ENCODE measurements around the gene CMTM1.

Gene CMTM1, protein sequence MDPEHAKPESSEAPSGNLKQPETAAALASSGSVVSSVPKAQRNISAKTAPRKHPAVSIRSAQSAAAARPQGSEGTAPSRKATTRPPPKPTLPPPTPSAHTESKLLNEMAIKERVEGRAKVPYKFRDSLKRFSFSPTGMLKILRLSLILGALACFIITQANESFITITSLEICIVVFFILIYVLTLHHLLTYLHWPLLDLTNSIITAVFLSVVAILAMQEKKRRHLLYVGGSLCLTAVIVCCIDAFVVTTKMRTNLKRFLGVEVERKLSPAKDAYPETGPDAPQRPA

DNA sequence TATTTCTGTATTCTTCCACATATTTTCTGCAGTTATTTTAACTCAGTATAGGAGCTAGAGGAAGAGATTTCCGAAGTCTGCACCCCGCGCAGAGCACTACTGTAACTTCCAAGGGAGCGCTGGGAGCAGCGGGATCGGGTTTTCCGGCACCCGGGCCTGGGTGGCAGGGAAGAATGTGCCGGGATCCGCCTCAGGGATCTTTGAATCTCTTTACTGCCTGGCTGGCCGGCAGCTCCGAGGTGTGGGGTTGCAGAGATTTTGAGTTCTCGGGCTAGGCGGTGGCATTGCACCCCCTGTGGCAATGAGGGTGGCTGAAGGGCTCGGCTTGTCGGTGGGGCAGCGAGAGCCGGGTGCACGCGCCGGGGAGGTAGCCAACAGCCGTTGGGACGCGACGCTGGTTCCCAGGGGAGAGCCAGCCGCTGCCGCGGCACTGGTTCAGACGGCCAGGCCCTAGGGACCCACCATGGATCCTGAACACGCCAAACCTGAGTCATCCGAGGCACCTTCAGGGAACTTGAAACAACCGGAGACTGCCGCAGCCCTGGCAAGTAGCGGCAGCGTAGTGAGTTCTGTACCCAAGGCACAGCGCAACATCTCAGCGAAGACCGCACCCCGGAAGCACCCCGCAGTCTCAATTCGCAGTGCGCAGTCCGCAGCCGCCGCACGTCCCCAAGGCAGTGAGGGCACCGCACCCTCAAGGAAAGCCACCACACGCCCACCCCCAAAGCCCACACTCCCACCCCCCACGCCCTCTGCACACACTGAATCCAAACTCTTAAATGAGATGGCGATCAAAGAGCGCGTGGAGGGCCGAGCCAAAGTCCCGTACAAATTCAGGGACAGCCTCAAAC is at the start of gene CMTM1:
Gene CMTM1 (plus strand): TSS at position 389 of the 851 bp plus-strand sequence. CDS start 75 bp downstream, at position 464.
- Histone ChIP-seq H3K4me1 (ENCODE audit: insufficient read depth, low read length, poor library complexity, severe bottlenecking) (peaks cover 42% of the 10 kb centered on the region), H3K9ac (ENCODE audit: low read depth, low read length, poor library complexity, severe bottlenecking) (no peak within 1 kb of the TSS), H2AFZ (ENCODE audit: low read length) (no peak within 1 kb of the TSS), H3K36me3 (ENCODE audit: insufficient read depth, low read length) (peaks cover 39% of the 10 kb centered on the region), H3K9me3 (ENCODE audit: insufficient read depth, low read depth, low read length) (no peaks in the 10 kb centered on the region), H3K4me2 (ENCODE audit: low read depth, low read length, poor library complexity, severe bottlenecking) (no peak within 1 kb of the TSS), H4K20me1 (ENCODE audit: insufficient read depth, low read length, poor library complexity, severe bottlenecking) (peaks cover 32% of the 10 kb centered on the region), H3K79me2 (ENCODE audit: insufficient read depth, low read length) (peaks cover 50% of the 10 kb centered on the region), H3F3A (ENCODE audit: low read depth) (no peaks in the 10 kb centered on the region; the same call in 1 of the 2 replicates), H3K4me3 (ENCODE audit: low read length, poor library complexity, severe bottlenecking) (no peak within 1 kb of the TSS), H3K9me2 (replicated peaks; ENCODE audit: low read depth, low read length) (no peaks in the 10 kb centered on the region), H3K27me3 (ENCODE audit: insufficient read depth, low read length, poor library complexity, severe bottlenecking) (no peaks in the 10 kb centered on the region)
- no peak for TF ChIP-seq EZH2phosphoT487 (IDR thresholded peaks at IDR 0.05; ENCODE audit: borderline replicate concordance)
- TF ChIP-seq, protein P1, sequence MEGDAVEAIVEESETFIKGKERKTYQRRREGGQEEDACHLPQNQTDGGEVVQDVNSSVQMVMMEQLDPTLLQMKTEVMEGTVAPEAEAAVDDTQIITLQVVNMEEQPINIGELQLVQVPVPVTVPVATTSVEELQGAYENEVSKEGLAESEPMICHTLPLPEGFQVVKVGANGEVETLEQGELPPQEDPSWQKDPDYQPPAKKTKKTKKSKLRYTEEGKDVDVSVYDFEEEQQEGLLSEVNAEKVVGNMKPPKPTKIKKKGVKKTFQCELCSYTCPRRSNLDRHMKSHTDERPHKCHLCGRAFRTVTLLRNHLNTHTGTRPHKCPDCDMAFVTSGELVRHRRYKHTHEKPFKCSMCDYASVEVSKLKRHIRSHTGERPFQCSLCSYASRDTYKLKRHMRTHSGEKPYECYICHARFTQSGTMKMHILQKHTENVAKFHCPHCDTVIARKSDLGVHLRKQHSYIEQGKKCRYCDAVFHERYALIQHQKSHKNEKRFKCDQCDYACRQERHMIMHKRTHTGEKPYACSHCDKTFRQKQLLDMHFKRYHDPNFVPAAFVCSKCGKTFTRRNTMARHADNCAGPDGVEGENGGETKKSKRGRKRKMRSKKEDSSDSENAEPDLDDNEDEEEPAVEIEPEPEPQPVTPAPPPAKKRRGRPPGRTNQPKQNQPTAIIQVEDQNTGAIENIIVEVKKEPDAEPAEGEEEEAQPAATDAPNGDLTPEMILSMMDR (conservative IDR thresholded peaks at IDR 0.05; ENCODE audit: low read length), result no peak

DNA sequence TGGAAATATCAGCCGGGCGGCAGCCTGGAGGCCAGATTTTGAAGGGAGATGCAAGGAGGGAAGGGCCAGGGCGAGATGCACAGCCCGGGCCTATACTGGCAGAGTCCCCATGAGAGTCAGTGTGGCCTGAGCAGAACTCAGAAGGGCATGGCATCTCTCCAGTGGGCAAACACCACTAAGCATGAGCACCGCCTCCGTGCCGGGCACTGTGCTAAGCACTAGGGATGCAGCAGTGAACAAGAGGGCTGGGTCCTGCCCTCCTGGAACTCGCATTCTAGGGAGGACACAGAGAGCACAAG is 49.8 kb upstream of the CMTM1 start:
- H3K9ac ChIP-seq (ENCODE audit: low read depth, low read length, poor library complexity, severe bottlenecking), result peak overlapping the region; percentile 73
- no peaks in the 10 kb centered on the region; the same call in 1 of the 2 replicates for H3K36me3 ChIP-seq (ENCODE audit: insufficient read depth, low read length)
- H2AFZ ChIP-seq (ENCODE audit: low read length), result no peak overlapping the region
- no peaks in the 10 kb centered on the region for H3K9me3 ChIP-seq (ENCODE audit: insufficient read depth, low read depth, low read length)
- peak overlapping the region; percentile 60 for H3K4me3 ChIP-seq (ENCODE audit: low read length, poor library complexity, severe bottlenecking)
- peaks cover 8% of the 10 kb centered on the region; the same call in 1 of the 2 replicates for H3K79me2 ChIP-seq (ENCODE audit: insufficient read depth, low read length)
- H3K9me2 ChIP-seq (replicated peaks; ENCODE audit: low read depth, low read length), result no peaks in the 10 kb centered on the region
- H3K4me2 ChIP-seq (ENCODE audit: low read depth, low read length, poor library complexity, severe bottlenecking), result peak overlapping the region; percentile 76
- TF ChIP-seq EZH2phosphoT487 (IDR thresholded peaks at IDR 0.05; ENCODE audit: borderline replicate concordance), result no peak
- TF ChIP-seq, protein P1 (conservative IDR thresholded peaks at IDR 0.05; ENCODE audit: low read length), result no peak
- H3K4me1 ChIP-seq (ENCODE audit: insufficient read depth, low read length, poor library complexity, severe bottlenecking), result peaks cover 48% of the 10 kb centered on the region
- no peaks in the 10 kb centered on the region for H3K27me3 ChIP-seq (ENCODE audit: insufficient read depth, low read length, poor library complexity, severe bottlenecking)
- H4K20me1 ChIP-seq (ENCODE audit: insufficient read depth, low read length, poor library complexity, severe bottlenecking), result no peaks in the 10 kb centered on the region
- H3F3A ChIP-seq (ENCODE audit: low read depth), result peaks cover 6% of the 10 kb centered on the region; the same call in 1 of the 2 replicates

DNA sequence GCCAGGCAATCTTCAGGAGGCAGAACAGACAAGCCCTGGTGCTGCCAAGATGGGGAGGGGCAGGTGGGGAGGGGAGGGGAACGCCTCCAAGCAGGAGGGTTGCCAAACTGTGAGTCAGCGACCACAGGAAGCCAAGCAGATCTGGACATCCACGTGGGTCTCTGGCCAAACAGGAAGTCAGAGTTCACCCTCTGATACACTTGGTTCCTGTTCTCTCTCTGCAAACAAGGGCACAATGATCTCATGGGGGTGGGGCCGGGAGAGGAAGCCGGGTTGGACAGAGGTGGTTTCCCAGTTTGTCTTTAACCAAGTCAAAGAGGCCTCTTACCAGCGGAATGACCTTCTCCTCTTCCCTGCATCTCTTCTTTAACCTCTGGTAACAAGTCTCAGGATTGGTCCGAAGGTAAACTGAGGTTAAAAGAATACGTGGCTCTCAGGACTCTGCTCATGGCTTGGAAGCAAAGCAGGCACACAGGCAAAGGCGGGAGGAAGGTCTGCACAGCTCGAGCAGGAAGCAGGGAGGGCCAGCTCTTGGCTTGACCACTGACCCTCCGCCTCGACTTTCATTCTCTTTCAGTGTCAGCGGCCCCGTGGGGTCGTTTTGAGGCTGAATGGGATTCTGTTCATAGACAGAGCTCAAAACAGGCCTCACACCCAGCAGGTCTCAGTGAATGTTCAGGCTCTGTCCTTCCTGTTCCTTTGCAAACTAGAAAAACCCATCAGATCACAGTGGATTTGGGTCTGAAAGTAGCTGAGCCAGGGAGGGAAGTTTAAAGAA is 49.2 kb upstream of the CMTM1 start:
- Histone ChIP-seq H2AFZ (ENCODE audit: low read length) (peak overlapping the region; percentile 10; the same call in 1 of the 2 replicates), H3K9ac (ENCODE audit: low read depth, low read length, poor library complexity, severe bottlenecking) (peak overlapping the region; percentile 75), H3K27me3 (ENCODE audit: insufficient read depth, low read length, poor library complexity, severe bottlenecking) (no peaks in the 10 kb centered on the region)

More for the DNA sequence above, 49.2 kb upstream of the CMTM1 start:
- H3K4me3 ChIP-seq (ENCODE audit: low read length, poor library complexity, severe bottlenecking), result peak overlapping the region; percentile 60
- peaks cover 54% of the 10 kb centered on the region for H3K4me1 ChIP-seq (ENCODE audit: insufficient read depth, low read length, poor library complexity, severe bottlenecking)
- no peaks in the 10 kb centered on the region for H3K9me3 ChIP-seq (ENCODE audit: insufficient read depth, low read depth, low read length)
- H3K9me2 ChIP-seq (replicated peaks; ENCODE audit: low read depth, low read length), result no peaks in the 10 kb centered on the region
- no peaks in the 10 kb centered on the region; the same call in 1 of the 2 replicates for H3K36me3 ChIP-seq (ENCODE audit: insufficient read depth, low read length)
- peaks cover 6% of the 10 kb centered on the region; the same call in 1 of the 2 replicates for H3F3A ChIP-seq (ENCODE audit: low read depth)
- H4K20me1 ChIP-seq (ENCODE audit: insufficient read depth, low read length, poor library complexity, severe bottlenecking), result no peaks in the 10 kb centered on the region
- peaks cover 8% of the 10 kb centered on the region; the same call in 1 of the 2 replicates for H3K79me2 ChIP-seq (ENCODE audit: insufficient read depth, low read length)
- TF ChIP-seq, protein P1 (conservative IDR thresholded peaks at IDR 0.05; ENCODE audit: low read length), result no peak
- TF ChIP-seq EZH2phosphoT487 (IDR thresholded peaks at IDR 0.05; ENCODE audit: borderline replicate concordance), result no peak
- H3K4me2 ChIP-seq (ENCODE audit: low read depth, low read length, poor library complexity, severe bottlenecking), result peak overlapping the region; percentile 76
